Stomach smooth muscle (tissue), 2 donors: Measurements from ENCODE around the gene PHF1.
A peak's percentile ranks its signal among the peaks of the same experiment; 100 is the strongest.

Experiments
- H3K27ac ChIP-seq: one replicate; pipeline ENCODE4 v1.7.0; 2013; ENCODE audit warnings: mild to moderate bottlenecking, low read length, inconsistent platforms
- H3K27me3 ChIP-seq, 2 donors: one replicate each; pipeline ENCODE4 v1.7.0; 2013; ENCODE audit warnings: low read length in 2 of 2; ENCODE audit not compliant: insufficient read depth in 2 of 2, control insufficient read depth in 1 of 2
- H3K36me3 ChIP-seq, 2 donors: one replicate each; pipeline ENCODE4 v1.7.0; 2013; ENCODE audit warnings: low read length in 2 of 2; ENCODE audit not compliant: control insufficient read depth in 2 of 2, insufficient read depth in 2 of 2
- H3K4me1 ChIP-seq: one replicate; pipeline ENCODE4 v1.7.0; 2013; ENCODE audit warnings: low read length; ENCODE audit not compliant: control insufficient read depth, insufficient read depth
- H3K4me3 ChIP-seq, 2 donors: one replicate each; pipeline ENCODE4 v1.7.0; 2013; ENCODE audit warnings: low read length in 2 of 2
- H3K9ac ChIP-seq, 2 donors: one replicate each; pipeline ENCODE4 v1.7.0; 2013; ENCODE audit warnings: low read length in 2 of 2, mild to moderate bottlenecking in 1 of 2
- H3K9me3 ChIP-seq, 2 donors: one replicate each; pipeline ENCODE4 v1.7.0; 2013; ENCODE audit warnings: low read length in 2 of 2; ENCODE audit not compliant: control insufficient read depth in 2 of 2
- donor health status: healthy.
- donor health status: Pancreatic carcinoma.

The PHF1 gene

DNA sequence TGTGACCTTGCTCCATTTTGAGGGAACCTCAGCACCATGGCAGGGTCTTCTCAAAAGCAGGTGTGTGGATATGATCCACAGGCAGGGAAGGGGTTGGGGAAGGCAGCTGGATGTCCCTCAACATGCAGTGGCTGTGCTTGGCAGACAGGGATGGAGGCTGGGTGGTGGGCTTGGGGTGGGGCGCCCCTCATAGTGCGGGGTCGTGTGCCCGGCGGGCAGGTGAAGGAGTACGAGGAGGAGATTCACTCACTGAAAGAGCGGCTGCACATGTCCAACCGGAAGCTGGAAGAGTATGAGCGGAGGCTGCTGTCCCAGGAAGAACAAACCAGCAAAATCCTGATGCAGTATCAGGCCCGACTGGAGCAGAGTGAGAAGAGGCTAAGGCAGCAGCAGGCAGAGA lies 35.5 kb downstream of the PHF1 start:
- H3K36me3 ChIP-seq: peaks cover 34 to 42% of the 10 kb centered on the region in 2 donors
- no peak overlapping the region for H3K4me3 ChIP-seq

DNA sequence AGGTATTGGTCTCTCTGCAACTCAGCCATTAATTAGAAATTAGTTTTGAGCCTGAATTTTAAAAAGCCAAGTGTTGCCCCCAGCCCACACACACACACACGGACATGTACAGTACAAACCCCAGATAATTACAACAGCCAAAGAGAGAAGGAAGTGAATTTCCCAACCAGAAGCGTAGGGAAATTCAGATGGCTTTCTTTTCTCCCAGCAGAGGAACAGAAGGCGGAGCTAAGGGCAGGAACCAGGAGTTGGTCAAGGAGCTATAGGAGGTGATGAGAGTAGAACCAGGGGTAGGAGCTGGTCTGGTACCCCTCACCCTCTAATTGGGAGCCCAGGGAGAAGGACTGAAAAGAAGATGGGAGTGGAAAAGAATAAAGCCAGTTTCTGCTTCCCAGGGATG lies 39.6 kb downstream of the PHF1 start:
- peaks cover 16 to 21% of the 10 kb centered on the region in 2 donors for H3K36me3 ChIP-seq
- no peak overlapping the region for H3K27ac ChIP-seq

More for the DNA sequence above, 35.5 kb downstream of the PHF1 start:
- Histone ChIP-seq H3K27me3 (no peaks in the 10 kb centered on the region), H3K9me3 (no peaks in the 10 kb centered on the region), H3K27ac (no peak overlapping the region), H3K4me1 (no peaks in the 10 kb centered on the region), H3K9ac (no peak overlapping the region)

DNA sequence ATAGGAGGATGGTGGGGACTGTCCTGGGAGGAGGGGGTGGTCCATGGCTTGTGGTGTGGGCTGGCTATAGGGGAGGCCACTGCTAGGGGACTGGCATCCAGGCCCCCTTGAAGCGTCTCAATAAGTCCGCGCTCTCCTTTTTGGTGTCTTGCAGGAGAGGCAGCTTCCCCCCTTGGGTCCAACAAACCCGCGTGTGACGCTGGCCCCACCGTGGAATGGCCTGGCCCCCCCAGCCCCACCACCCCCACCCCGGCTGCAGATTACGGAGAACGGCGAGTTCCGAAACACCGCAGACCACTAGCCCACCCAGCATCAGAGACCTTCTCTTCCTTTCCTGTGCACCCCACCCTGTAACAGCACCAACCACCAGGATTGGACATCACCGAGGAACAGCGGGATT lies 40.8 kb downstream of the PHF1 start:
- Histone ChIP-seq H3K9ac (no peak overlapping the region), H3K9me3 (no peaks in the 10 kb centered on the region), H3K4me1 (peaks cover 19% of the 10 kb centered on the region), H3K27ac (no peak overlapping the region), H3K27me3 (no peaks in the 10 kb centered on the region), H3K36me3 (peaks cover 17 to 20% of the 10 kb centered on the region in 2 donors), H3K4me3 (no peak overlapping the region)

More for the DNA sequence above, 39.6 kb downstream of the PHF1 start:
- no peaks in the 10 kb centered on the region for H3K27me3 ChIP-seq
- no peaks in the 10 kb centered on the region for H3K9me3 ChIP-seq
- H3K4me3 ChIP-seq: no peak overlapping the region
- H3K9ac ChIP-seq: no peak overlapping the region
- peaks cover 17% of the 10 kb centered on the region for H3K4me1 ChIP-seq

- H3K36me3 ChIP-seq: peaks cover 15 to 23% of the 10 kb centered on the region in 2 donors
These were observed 41.7 kb downstream of the PHF1 start for GRCh38 chr6:33452496-33452895.

GRCh38 chr6:33453393-33454008 lies 42.7 kb downstream of the PHF1 start:
- peaks cover 20% of the 10 kb centered on the region for H3K4me1 ChIP-seq
- peak overlapping the region; percentile 77 to 95 for H3K4me3 ChIP-seq
- H3K27me3 ChIP-seq: no peaks in the 10 kb centered on the region
- H3K9ac ChIP-seq: peak overlapping the region; percentile 82 to 88
- peaks cover 9 to 18% of the 10 kb centered on the region in 2 donors for H3K36me3 ChIP-seq
- no peaks in the 10 kb centered on the region for H3K9me3 ChIP-seq
- peak overlapping the region; percentile 69 for H3K27ac ChIP-seq

More at GRCh38 chr6:33452496-33452895, 41.7 kb downstream of the PHF1 start:
- H3K27ac ChIP-seq: no peak overlapping the region
- H3K4me3 ChIP-seq: no peak overlapping the region
- no peaks in the 10 kb centered on the region for H3K27me3 ChIP-seq
- H3K4me1 ChIP-seq: peaks cover 20% of the 10 kb centered on the region
- no peak overlapping the region for H3K9ac ChIP-seq
- H3K9me3 ChIP-seq: no peaks in the 10 kb centered on the region

- H3K36me3 ChIP-seq: peaks cover 9 to 18% of the 10 kb centered on the region in 2 donors
- no peaks in the 10 kb centered on the region for H3K27me3 ChIP-seq
- peak within 1 kb of the TSS; percentile 77 to 95 for H3K4me3 ChIP-seq
- no peaks in the 10 kb centered on the region for H3K9me3 ChIP-seq
- peaks cover 20% of the 10 kb centered on the region for H3K4me1 ChIP-seq
- peak within 1 kb of the TSS; percentile 69 for H3K27ac ChIP-seq
- peak within 1 kb of the TSS; percentile 82 to 88 for H3K9ac ChIP-seq
These were observed 43.5 kb downstream of the PHF1 start, which contains the start of gene ZBTB9 for GRCh38 chr6:33454009-33454946. Gene ZBTB9, plus strand, starts transcription at chr6:33454576. Its CDS starts 525 bp downstream, at chr6:33455101.

- Histone ChIP-seq H3K4me1 (peaks cover 20% of the 10 kb centered on the region), H3K27ac (no peak overlapping the region), H3K36me3 (peaks cover 6 to 18% of the 10 kb centered on the region in 2 donors), H3K9me3 (no peaks in the 10 kb centered on the region), H3K4me3 (peak overlapping the region; percentile 77 to 95), H3K9ac (peak overlapping the region; percentile 76 to 82), H3K27me3 (no peaks in the 10 kb centered on the region)
These were observed 44.2 kb downstream of the PHF1 start for GRCh38 chr6:33455051-33455450.

- Histone ChIP-seq H3K36me3 (peaks cover 6 to 18% of the 10 kb centered on the region in 2 donors), H3K4me1 (peaks cover 20% of the 10 kb centered on the region), H3K4me3 (no peak overlapping the region), H3K9ac (no peak overlapping the region), H3K9me3 (no peaks in the 10 kb centered on the region), H3K27ac (no peak overlapping the region), H3K27me3 (no peaks in the 10 kb centered on the region)
These were observed 45.3 kb downstream of the PHF1 start for GRCh38 chr6:33456156-33456555.

DNA sequence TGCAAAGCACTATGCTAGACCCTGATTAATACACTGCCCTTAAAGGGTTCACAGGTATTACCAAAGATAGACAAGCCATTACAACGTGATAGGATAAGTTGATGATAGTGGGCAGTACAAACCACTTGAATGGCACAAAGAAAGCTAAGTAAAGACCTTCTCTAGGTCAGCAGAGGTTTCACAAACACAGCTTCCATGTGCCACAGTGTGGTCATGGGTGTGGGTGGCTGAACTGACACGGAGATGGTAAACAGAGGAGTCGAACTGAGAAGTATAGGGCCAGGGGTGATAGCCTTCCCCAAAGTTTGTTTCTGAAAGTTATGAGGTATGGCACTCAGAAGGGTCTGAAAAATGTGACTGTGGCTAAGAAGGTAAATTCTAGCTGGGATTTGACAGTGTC lies 47.9 kb downstream of the PHF1 start:
- no peak overlapping the region for H3K9ac ChIP-seq
- no peaks in the 10 kb centered on the region for H3K27me3 ChIP-seq
- H3K36me3 ChIP-seq: peaks cover 6 to 18% of the 10 kb centered on the region in 2 donors
- no peak overlapping the region for H3K4me3 ChIP-seq
- no peaks in the 10 kb centered on the region for H3K9me3 ChIP-seq
- H3K27ac ChIP-seq: no peak overlapping the region
- peaks cover 16% of the 10 kb centered on the region for H3K4me1 ChIP-seq

GRCh38 chr6:33459226-33459625 lies 48.4 kb downstream of the PHF1 start:
- Histone ChIP-seq H3K27me3 (no peaks in the 10 kb centered on the region), H3K36me3 (peaks cover 6 to 18% of the 10 kb centered on the region in 2 donors), H3K27ac (no peak overlapping the region), H3K4me3 (no peak overlapping the region), H3K9ac (no peak overlapping the region), H3K4me1 (peaks cover 13% of the 10 kb centered on the region), H3K9me3 (no peaks in the 10 kb centered on the region)
